ENCODE results near the gene IRAK2. TPM values are rescaled to one million over a fixed set of nuclear protein-coding genes. Genes with fewer than 3 reads are reported as not detected.
A peak's percentile ranks its signal among the peaks of the same experiment; 100 is the strongest.

The IRAK2 gene
- total RNA-seq, 4 donors from 2014 or later: 0.29 to 8.7 (median 3.7) TPM

- H3K9me3 ChIP-seq: no peaks in the 10 kb centered on the region
- H3K27ac ChIP-seq: peak overlapping the region; percentile 75 to 83
- intact Hi-C loops (cut with DNase I; ENCODE audit: low total_unique reads): no loop called here
- H3K4me3 ChIP-seq: no peak overlapping the region
- no peaks in the 10 kb centered on the region for H3K36me3 ChIP-seq
- TF ChIP-seq, protein P1, sequence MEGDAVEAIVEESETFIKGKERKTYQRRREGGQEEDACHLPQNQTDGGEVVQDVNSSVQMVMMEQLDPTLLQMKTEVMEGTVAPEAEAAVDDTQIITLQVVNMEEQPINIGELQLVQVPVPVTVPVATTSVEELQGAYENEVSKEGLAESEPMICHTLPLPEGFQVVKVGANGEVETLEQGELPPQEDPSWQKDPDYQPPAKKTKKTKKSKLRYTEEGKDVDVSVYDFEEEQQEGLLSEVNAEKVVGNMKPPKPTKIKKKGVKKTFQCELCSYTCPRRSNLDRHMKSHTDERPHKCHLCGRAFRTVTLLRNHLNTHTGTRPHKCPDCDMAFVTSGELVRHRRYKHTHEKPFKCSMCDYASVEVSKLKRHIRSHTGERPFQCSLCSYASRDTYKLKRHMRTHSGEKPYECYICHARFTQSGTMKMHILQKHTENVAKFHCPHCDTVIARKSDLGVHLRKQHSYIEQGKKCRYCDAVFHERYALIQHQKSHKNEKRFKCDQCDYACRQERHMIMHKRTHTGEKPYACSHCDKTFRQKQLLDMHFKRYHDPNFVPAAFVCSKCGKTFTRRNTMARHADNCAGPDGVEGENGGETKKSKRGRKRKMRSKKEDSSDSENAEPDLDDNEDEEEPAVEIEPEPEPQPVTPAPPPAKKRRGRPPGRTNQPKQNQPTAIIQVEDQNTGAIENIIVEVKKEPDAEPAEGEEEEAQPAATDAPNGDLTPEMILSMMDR (IDR thresholded peaks at IDR 0.05): no peak
- TF ChIP-seq POLR2A (IDR thresholded peaks at IDR 0.05): no peak
- no peaks in the 10 kb centered on the region for H3K27me3 ChIP-seq
- H3K4me1 ChIP-seq: peaks cover 20 to 28% of the 10 kb centered on the region in 2 donors
- peak; percentile 66 to 85 for DNase-seq
Measured at GRCh38 chr3:10189557-10190354, 25.0 kb downstream of the IRAK2 start.

GRCh38 chr3:10192953-10193691 is 28.4 kb downstream of the IRAK2 start:
- intact Hi-C loops (cut with DNase I; ENCODE audit: low total_unique reads): no loop called here
- no peak for TF ChIP-seq POLR2A (IDR thresholded peaks at IDR 0.05)
- TF ChIP-seq, protein P1 (IDR thresholded peaks at IDR 0.05): peak in 3 of 4 experiments; percentile 12 to 49 (median 37)

GRCh38 chr3:10193692-10194327 is 29.1 kb downstream of the IRAK2 start:
- no peaks in the 10 kb centered on the region for H3K9me3 ChIP-seq
- H3K4me1 ChIP-seq: peaks cover 20 to 28% of the 10 kb centered on the region in 2 donors
- no peaks in the 10 kb centered on the region for H3K36me3 ChIP-seq
- H3K27ac ChIP-seq: peak overlapping the region; percentile 77 to 83
- intact Hi-C loops (cut with DNase I; ENCODE audit: low total_unique reads): no loop called here
- DNase-seq: no peak
- H3K4me3 ChIP-seq: no peak overlapping the region
- TF ChIP-seq, protein P1 (IDR thresholded peaks at IDR 0.05): no peak
- TF ChIP-seq POLR2A (IDR thresholded peaks at IDR 0.05): no peak
- no peaks in the 10 kb centered on the region for H3K27me3 ChIP-seq

More at GRCh38 chr3:10192953-10193691, 28.4 kb downstream of the IRAK2 start:
- no peaks in the 10 kb centered on the region for H3K27me3 ChIP-seq
- no peaks in the 10 kb centered on the region for H3K36me3 ChIP-seq
- peak overlapping the region; percentile 77 to 83 for H3K27ac ChIP-seq
- H3K4me3 ChIP-seq: no peak overlapping the region
- peaks cover 20 to 28% of the 10 kb centered on the region in 2 donors for H3K4me1 ChIP-seq
- no peaks in the 10 kb centered on the region for H3K9me3 ChIP-seq
- peak; percentile 38 to 75 for DNase-seq

DNA sequence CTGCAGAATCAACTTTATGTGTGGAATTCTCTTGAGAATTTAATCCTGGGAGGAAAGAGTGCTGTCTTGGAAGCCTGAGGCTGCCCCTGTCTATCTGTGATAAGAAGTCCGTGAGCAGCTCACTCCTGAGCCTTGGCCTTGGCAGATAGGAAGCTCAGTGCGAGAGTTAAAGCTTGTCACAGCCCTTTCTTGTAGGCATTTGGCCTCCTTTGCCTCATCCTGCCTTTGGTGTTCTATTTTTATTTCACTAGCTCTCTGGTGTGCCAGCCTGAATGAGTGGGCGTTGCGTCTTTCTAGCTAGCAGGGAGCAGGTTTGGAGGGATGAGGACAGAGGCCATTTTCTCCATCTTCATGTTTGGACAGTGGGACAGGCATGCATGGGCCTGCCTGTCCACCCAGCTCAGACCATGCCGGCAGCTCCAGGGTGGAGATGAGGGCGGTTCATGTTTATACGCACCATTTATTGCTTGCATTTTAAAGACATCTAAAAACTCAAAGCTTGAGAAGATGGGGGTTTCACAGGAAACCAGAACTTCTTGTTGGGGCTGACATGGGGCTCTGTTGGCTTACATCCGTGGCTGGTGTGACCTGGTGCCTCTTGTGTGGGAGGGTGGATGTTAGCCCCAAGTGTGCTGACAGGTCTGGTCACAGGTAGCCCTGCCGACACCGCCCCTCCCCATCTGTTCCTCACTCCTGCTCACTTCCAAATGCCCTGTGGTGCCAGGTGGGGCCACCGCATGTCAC is 29.8 kb downstream of the IRAK2 start:
- TF ChIP-seq POLR2A (IDR thresholded peaks at IDR 0.05): no peak
- TF ChIP-seq, protein P1 (IDR thresholded peaks at IDR 0.05): no peak
- Histone ChIP-seq H3K4me1 (peaks cover 20 to 28% of the 10 kb centered on the region in 2 donors), H3K27ac (peak overlapping the region; percentile 77 to 83), H3K36me3 (no peaks in the 10 kb centered on the region), H3K9me3 (no peaks in the 10 kb centered on the region), H3K27me3 (no peaks in the 10 kb centered on the region), H3K4me3 (no peak overlapping the region)
- intact Hi-C loops (cut with DNase I; ENCODE audit: low total_unique reads): no loop called here
- no peak for DNase-seq

Measured in uterus (tissue), 4 donors.